Karpas-422 (cell line): ENCODE measurements around the gene MBD6. TPM values are rescaled to one million over a fixed set of nuclear protein-coding genes. Genes with fewer than 3 reads are reported as not detected.

Source experiments
- DNase-seq: peaks from one replicate; pipeline ENCODE4 v3.0.0-alpha.2; 2015
- H2AFZ ChIP-seq: fragments of 200-600 bp; sonication (generic); 2 replicates; pipeline ENCODE4 v1.6.1; 2014; ENCODE audit warnings: antibody characterized with exemption, low read length, mixed read lengths
- H3K27ac ChIP-seq: fragments of 200-600 bp; sonication (generic); 2 replicates; pipeline ENCODE4 v1.5.1; 2014; ENCODE audit warnings: mild to moderate bottlenecking, low read length, moderate library complexity
- H3K27me3 ChIP-seq: fragments of 200-600 bp; sonication (generic); 2 replicates; pipeline ENCODE4 v1.6.1; 2014; ENCODE audit warnings: low read length, mixed read lengths
- H3K36me3 ChIP-seq: fragments of 200-600 bp; sonication (generic); 2 replicates; pipeline ENCODE4 v1.6.1; 2014; ENCODE audit warnings: low read length, mixed read lengths; ENCODE audit not compliant: insufficient read depth
- H3K4me1 ChIP-seq: fragments of 200-600 bp; sonication (generic); 2 replicates; pipeline ENCODE4 v1.6.1; 2014; ENCODE audit warnings: mild to moderate bottlenecking, low read length, mixed read lengths
- H3K4me2 ChIP-seq: fragments of 200-600 bp; sonication (generic); 2 replicates; pipeline ENCODE4 v1.6.1; 2014; ENCODE audit warnings: low read length, low read depth, mild to moderate bottlenecking; ENCODE audit not compliant: poor library complexity, severe bottlenecking
- H3K4me3 ChIP-seq: fragments of 200-600 bp; sonication (generic); 2 replicates; pipeline ENCODE4 v1.5.1; 2014; ENCODE audit warnings: mild to moderate bottlenecking, antibody characterized with exemption, low read length, mixed read lengths
- H3K79me2 ChIP-seq: fragments of 200-600 bp; sonication (generic); 2 replicates; pipeline ENCODE4 v1.6.1; 2014; ENCODE audit warnings: mild to moderate bottlenecking, low read length, mixed read lengths
- H3K9ac ChIP-seq: fragments of 200-600 bp; sonication (generic); 2 replicates; pipeline ENCODE4 v1.6.0; 2014; ENCODE audit warnings: low read length
- H3K9me2 ChIP-seq: fragments of 200-600 bp; sonication (generic), shearing (Covaris generic); replicated peaks from 2 replicates; pipeline ENCODE4 v1.6.0; 2014; ENCODE audit warnings: mild to moderate bottlenecking, low read length, moderate library complexity; ENCODE audit not compliant: insufficient read depth
- H3K9me3 ChIP-seq: fragments of 300-700, 200-600 bp; sonication (generic); 2 replicates; pipeline ENCODE4 v1.6.1; 2014; ENCODE audit warnings: low read length, mixed read lengths
- H4K20me1 ChIP-seq: fragments of 200-600 bp; sonication (generic); 2 replicates; pipeline ENCODE4 v1.6.1; 2014; ENCODE audit warnings: mild to moderate bottlenecking, antibody characterized with exemption, low read length, low read depth; ENCODE audit not compliant: insufficient read depth
- total RNA-seq: library from RNA; depleted of rRNA; stranded (reverse); fragments of >200 nt; shearing (Covaris generic); gene quantifications from 2 replicates; pipeline ENCODE4 v1.2.3, GENCODE V29; 2014; ENCODE audit warnings: low replicate concordance

Gene MBD6
- total RNA-seq, 1 experiment from 2014 or later: 23.5 TPM

GRCh38 chr12:57476993-57477709, 45.5 kb upstream of the MBD6 start:
- Histone ChIP-seq H3K36me3 (no peaks in the 10 kb centered on the region), H3K4me2 (peak overlapping the region; percentile 10), H3K27me3 (no peaks in the 10 kb centered on the region), H3K9ac (peak overlapping the region; percentile 28), H3K27ac (no peak overlapping the region), H3K79me2 (no peaks in the 10 kb centered on the region), H3K9me2 (no peaks in the 10 kb centered on the region), H3K9me3 (no peaks in the 10 kb centered on the region), H2AFZ (peak overlapping the region; percentile 17; the same call in 1 of the 2 replicates), H3K4me3 (no peak overlapping the region), H4K20me1 (no peaks in the 10 kb centered on the region), H3K4me1 (peaks cover 21% of the 10 kb centered on the region)
- DNase-seq: no peak

- Histone ChIP-seq H3K9me2 (no peaks in the 10 kb centered on the region), H3K4me2 (peak overlapping the region; percentile 10), H3K9me3 (no peaks in the 10 kb centered on the region), H3K36me3 (no peaks in the 10 kb centered on the region), H3K27ac (no peak overlapping the region), H4K20me1 (no peaks in the 10 kb centered on the region), H3K4me3 (no peak overlapping the region), H2AFZ (peak overlapping the region; percentile 20; the same call in 1 of the 2 replicates), H3K79me2 (no peaks in the 10 kb centered on the region), H3K4me1 (peaks cover 21% of the 10 kb centered on the region), H3K27me3 (no peaks in the 10 kb centered on the region), H3K9ac (peak overlapping the region; percentile 28)
- DNase-seq: no peak
These were observed 44.6 kb upstream of the MBD6 start for GRCh38 chr12:57477710-57478681.

GRCh38 chr12:57479043-57479375, 43.6 kb upstream of the MBD6 start:
- no peaks in the 10 kb centered on the region for H4K20me1 ChIP-seq
- H2AFZ ChIP-seq: no peak overlapping the region
- no peak overlapping the region for H3K4me2 ChIP-seq
- H3K36me3 ChIP-seq: no peaks in the 10 kb centered on the region
- H3K27me3 ChIP-seq: no peaks in the 10 kb centered on the region
- no peak overlapping the region for H3K27ac ChIP-seq
- no peak overlapping the region for H3K4me3 ChIP-seq
- no peaks in the 10 kb centered on the region for H3K79me2 ChIP-seq
- no peaks in the 10 kb centered on the region for H3K9me3 ChIP-seq
- no peak overlapping the region for H3K9ac ChIP-seq
- DNase-seq: no peak
- H3K9me2 ChIP-seq: no peaks in the 10 kb centered on the region
- H3K4me1 ChIP-seq: peaks cover 21% of the 10 kb centered on the region

- no peaks in the 10 kb centered on the region for H4K20me1 ChIP-seq
- no peak within 1 kb of the TSS for H3K9ac ChIP-seq
- no peaks in the 10 kb centered on the region for H3K9me2 ChIP-seq
- no peaks in the 10 kb centered on the region for H3K27me3 ChIP-seq
- H3K4me2 ChIP-seq: no peak within 1 kb of the TSS
- no peaks in the 10 kb centered on the region for H3K9me3 ChIP-seq
- no peak for DNase-seq
- H3K4me1 ChIP-seq: peaks cover 21% of the 10 kb centered on the region
- no peaks in the 10 kb centered on the region for H3K36me3 ChIP-seq
- H3K79me2 ChIP-seq: no peaks in the 10 kb centered on the region
- H3K4me3 ChIP-seq: no peak within 1 kb of the TSS
- H3K27ac ChIP-seq: no peak within 1 kb of the TSS
- no peak within 1 kb of the TSS; the same call in 1 of the 2 replicates for H2AFZ ChIP-seq
These were observed 43.1 kb upstream of the MBD6 start, which contains the start of gene ARHGAP9 for GRCh38 chr12:57479376-57480115. Gene ARHGAP9 (minus strand): TSS chr12:57479866. CDS start chr12:57479406, 460 bp downstream.

DNA sequence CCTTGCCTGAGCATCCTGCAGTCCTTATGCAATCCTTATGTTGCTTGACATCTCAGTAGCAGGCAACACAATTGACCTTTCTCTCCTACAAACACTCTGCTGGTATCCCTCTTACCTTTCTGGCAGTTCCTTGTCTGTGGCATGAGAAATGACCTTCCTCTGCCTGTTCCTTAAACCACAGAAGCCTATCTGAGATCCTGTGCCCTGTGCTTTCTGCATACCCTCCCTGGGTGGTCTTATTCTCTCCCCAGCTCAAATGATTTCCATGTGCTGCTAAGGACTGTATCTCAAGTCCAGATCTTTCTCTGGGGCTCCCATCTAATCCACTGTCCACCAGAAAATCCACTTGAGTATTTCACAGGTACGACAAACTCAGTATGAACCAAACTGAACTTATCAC, 41.0 kb upstream of the MBD6 start:
- Histone ChIP-seq H3K4me3 (no peak overlapping the region), H3K4me1 (peaks cover 21% of the 10 kb centered on the region), H3K4me2 (no peak overlapping the region)

DNA sequence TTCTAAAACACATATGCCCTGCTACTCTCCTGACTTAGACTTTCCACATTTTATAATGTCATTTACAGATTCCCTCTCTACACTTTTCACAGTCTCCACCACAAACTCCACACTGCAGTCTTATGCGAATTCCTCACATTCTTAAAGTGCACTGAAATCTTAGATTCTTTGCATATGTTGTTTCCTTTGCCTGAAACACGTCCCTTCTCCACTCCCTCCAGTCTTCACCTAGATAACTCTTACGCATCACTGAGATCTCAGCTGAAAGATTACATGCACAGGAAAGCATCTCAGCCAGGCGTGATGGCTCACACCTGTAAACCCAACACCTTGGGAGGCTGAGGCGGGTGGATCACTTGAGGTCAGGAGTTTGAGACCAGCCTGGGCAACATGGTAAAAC, 39.2 kb upstream of the MBD6 start:
- H3K4me1 ChIP-seq: peaks cover 11% of the 10 kb centered on the region
- no peaks in the 10 kb centered on the region for H3K9me3 ChIP-seq
- peaks cover 6% of the 10 kb centered on the region for H3K79me2 ChIP-seq
- H3K27me3 ChIP-seq: no peaks in the 10 kb centered on the region
- no peak overlapping the region for H3K4me3 ChIP-seq
- H4K20me1 ChIP-seq: no peaks in the 10 kb centered on the region
- no peak overlapping the region for H3K27ac ChIP-seq
- no peak overlapping the region for H3K9ac ChIP-seq
- no peak overlapping the region for H3K4me2 ChIP-seq
- H2AFZ ChIP-seq: no peak overlapping the region
- H3K36me3 ChIP-seq: no peaks in the 10 kb centered on the region
- DNase-seq: no peak
- H3K9me2 ChIP-seq: no peaks in the 10 kb centered on the region

More for the DNA sequence above, 41.0 kb upstream of the MBD6 start:
- Histone ChIP-seq H3K9ac (no peak overlapping the region), H3K36me3 (no peaks in the 10 kb centered on the region), H3K9me3 (no peaks in the 10 kb centered on the region), H3K27ac (no peak overlapping the region), H3K27me3 (no peaks in the 10 kb centered on the region), H2AFZ (no peak overlapping the region), H4K20me1 (no peaks in the 10 kb centered on the region), H3K9me2 (no peaks in the 10 kb centered on the region), H3K79me2 (no peaks in the 10 kb centered on the region)
- DNase-seq: no peak

GRCh38 chr12:57485695-57486094, 36.9 kb upstream of the MBD6 start:
- Histone ChIP-seq H3K9me2 (no peaks in the 10 kb centered on the region), H3K4me3 (no peak overlapping the region), H4K20me1 (peaks cover 8% of the 10 kb centered on the region; the same call in 1 of the 2 replicates), H2AFZ (peak overlapping the region; percentile 8; the same call in 1 of the 2 replicates), H3K79me2 (peaks cover 26% of the 10 kb centered on the region), H3K9ac (no peak overlapping the region), H3K4me2 (no peak overlapping the region), H3K36me3 (peaks cover 18% of the 10 kb centered on the region), H3K27ac (no peak overlapping the region), H3K27me3 (no peaks in the 10 kb centered on the region), H3K4me1 (peaks cover 14% of the 10 kb centered on the region), H3K9me3 (no peaks in the 10 kb centered on the region)
- no peak for DNase-seq
